T-helper 2 cell treated with Interferon-gamma antibody and Interleukin-4, amounts not matched to agents 5 μg/mL and 100 μg/mL, for 36 hours (primary cell): Measurements from ENCODE around the gene EIF4EBP3.

Experiments used
- DNase-seq: peaks from one replicate; pipeline ENCODE4 v3.0.0; 2021; ENCODE audit warnings: low spot score
- H3K27ac Mint-ChIP-seq: one replicate; pipeline ENCODE4 v1.8.0; 2021; ENCODE audit warnings: mild to moderate bottlenecking, mixed read lengths
- H3K27me3 Mint-ChIP-seq: one replicate; pipeline ENCODE4 v1.8.0; 2021; ENCODE audit warnings: low read depth, mixed read lengths
- H3K36me3 Mint-ChIP-seq: one replicate; pipeline ENCODE4 v1.8.0; 2021; ENCODE audit warnings: low read depth, mixed read lengths
- H3K4me1 Mint-ChIP-seq: one replicate; pipeline ENCODE4 v1.8.0; 2021; ENCODE audit warnings: low read depth, mixed read lengths
- H3K4me3 Mint-ChIP-seq: one replicate; pipeline ENCODE4 v1.8.0; 2022; ENCODE audit warnings: mild to moderate bottlenecking, moderate library complexity, mixed read lengths
- H3K9me3 Mint-ChIP-seq: one replicate; pipeline ENCODE4 v1.8.0; 2021; ENCODE audit warnings: mixed read lengths

The EIF4EBP3 gene

DNA sequence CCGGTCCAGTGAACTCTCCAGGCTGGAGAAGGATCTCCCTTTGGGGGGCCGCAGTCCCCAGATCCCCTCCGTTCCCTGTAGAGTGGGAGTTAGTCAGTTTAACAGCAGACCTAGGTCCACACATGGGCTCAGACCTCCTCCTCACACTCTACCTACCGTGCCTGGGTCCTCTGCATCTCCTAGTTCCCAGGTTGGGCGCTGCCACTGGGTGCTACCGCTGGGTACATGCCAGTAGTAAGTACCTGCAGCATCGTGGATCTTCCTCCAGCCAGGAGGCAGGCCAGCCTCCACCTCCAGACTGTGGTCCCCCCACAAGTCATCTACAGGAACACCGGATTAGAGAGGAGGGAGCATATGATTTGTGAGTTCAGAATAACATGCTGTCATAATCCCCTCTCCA is 16.1 kb downstream of the EIF4EBP3 start:
- no peak for DNase-seq
- Mint-ChIP-seq H3K27ac (peak overlapping the region; percentile 93), H3K27me3 (no peaks in the 10 kb centered on the region), H3K4me1 (peaks cover 23% of the 10 kb centered on the region), H3K4me3 (peak overlapping the region; percentile 92), H3K36me3 (peaks cover 33% of the 10 kb centered on the region), H3K9me3 (no peaks in the 10 kb centered on the region)

DNA sequence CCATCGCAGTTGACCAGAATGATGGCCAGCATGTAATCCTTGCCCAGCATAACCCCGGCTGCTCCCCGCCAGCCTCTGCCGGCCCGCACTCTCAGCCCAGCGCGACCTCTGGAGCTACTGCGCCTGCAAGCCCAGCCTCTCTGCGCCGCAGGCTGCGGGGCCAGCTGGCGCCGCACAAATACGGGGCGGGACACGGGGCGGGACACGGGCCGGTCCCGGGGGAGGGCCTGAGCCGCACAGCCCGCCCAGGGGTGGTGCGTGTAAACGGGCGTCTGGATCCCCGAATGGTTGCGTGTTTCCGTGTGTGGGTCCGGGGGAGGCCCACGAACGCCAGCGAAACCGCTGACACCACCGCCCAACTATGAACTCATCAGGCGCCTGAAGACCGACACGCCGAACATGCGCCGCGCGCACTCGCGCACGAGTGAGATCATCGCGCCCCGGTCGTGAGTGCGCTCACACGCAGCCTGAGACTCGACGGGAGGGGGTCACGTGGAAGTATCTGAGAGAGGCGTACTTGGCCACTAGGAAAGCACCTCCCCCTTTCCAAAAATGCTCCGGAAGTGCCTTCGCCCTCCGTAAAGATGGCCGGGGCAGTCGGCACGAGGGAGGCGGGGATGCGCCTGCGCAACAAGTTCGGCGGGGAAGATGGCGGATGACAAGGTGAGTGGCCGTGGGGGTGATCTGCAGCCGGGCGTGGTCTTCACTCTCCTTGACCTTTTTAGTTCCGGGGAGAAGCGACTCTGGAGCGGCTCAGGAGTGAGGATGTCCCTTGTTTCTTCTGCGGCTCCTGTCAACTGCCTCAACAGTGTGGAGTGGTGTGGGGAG is 16.9 kb downstream of the EIF4EBP3 start, which contains the start of the genes APBB3 and SLC35A4:
Gene APBB3, minus strand, starts transcription at position 403 of the 828 bp plus-strand sequence. Its CDS starts 353 bp downstream, at position 50.
Gene SLC35A4, plus strand, starts transcription at position 633 of the 828 bp plus-strand sequence. CDS start 2,342 bp downstream, outside the sequence.
- Mint-ChIP-seq H3K27ac (peak within 1 kb of the TSS; percentile 93), H3K9me3 (no peaks in the 10 kb centered on the region), H3K4me3 (peak within 1 kb of the TSS; percentile 92), H3K27me3 (no peaks in the 10 kb centered on the region), H3K4me1 (peaks cover 31% of the 10 kb centered on the region), H3K36me3 (peaks cover 37% of the 10 kb centered on the region)
- peak; percentile 97 for DNase-seq

GRCh38 chr5:140565024-140565779 is 17.7 kb downstream of the EIF4EBP3 start:
- Mint-ChIP-seq H3K9me3 (no peaks in the 10 kb centered on the region), H3K4me1 (peaks cover 38% of the 10 kb centered on the region), H3K36me3 (peaks cover 34% of the 10 kb centered on the region), H3K4me3 (peak overlapping the region; percentile 92), H3K27ac (peak overlapping the region; percentile 92), H3K27me3 (no peaks in the 10 kb centered on the region)
- DNase-seq: no peak

- no peak for DNase-seq
- Mint-ChIP-seq H3K4me3 (peak overlapping the region; percentile 92), H3K4me1 (peaks cover 40% of the 10 kb centered on the region), H3K27ac (peak overlapping the region; percentile 92), H3K36me3 (peaks cover 37% of the 10 kb centered on the region), H3K9me3 (no peaks in the 10 kb centered on the region), H3K27me3 (no peaks in the 10 kb centered on the region)
These were observed 18.3 kb downstream of the EIF4EBP3 start for GRCh38 chr5:140565780-140566095.

DNA sequence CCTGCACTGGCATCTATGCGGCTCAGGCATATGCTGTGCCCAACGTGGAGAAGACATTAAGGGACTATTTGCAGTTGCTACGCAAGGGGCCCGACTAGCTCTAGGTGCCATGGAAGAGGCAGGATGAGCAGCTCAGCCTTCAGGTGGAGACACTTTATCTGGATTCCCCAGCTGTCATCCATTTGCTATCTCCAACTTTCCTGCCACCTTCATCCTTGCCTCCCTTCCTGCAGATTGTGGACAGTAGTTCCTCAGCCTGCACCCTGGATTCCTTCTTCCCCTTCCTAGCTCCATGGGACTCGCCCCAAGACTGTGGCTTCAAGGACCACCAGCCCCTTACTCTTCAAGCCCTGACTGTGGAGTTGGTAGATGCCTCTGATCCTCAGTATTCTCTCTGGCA is 19.2 kb downstream of the EIF4EBP3 start:
- H3K4me1 Mint-ChIP-seq: peaks cover 41% of the 10 kb centered on the region
- H3K27me3 Mint-ChIP-seq: no peaks in the 10 kb centered on the region
- H3K27ac Mint-ChIP-seq: no peak overlapping the region

DNA sequence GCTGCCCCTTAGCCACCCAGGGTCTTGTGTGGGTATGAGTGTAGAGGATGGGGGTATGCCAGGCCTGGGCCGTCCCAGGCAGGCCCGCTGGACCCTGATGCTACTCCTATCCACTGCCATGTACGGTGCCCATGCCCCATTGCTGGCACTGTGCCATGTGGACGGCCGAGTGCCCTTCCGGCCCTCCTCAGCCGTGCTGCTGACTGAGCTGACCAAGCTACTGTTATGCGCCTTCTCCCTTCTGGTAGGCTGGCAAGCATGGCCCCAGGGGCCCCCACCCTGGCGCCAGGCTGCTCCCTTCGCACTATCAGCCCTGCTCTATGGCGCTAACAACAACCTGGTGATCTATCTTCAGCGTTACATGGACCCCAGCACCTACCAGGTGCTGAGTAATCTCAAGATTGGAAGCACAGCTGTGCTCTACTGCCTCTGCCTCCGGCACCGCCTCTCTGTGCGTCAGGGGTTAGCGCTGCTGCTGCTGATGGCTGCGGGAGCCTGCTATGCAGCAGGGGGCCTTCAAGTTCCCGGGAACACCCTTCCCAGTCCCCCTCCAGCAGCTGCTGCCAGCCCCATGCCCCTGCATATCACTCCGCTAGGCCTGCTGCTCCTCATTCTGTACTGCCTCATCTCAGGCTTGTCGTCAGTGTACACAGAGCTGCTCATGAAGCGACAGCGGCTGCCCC is 19.8 kb downstream of the EIF4EBP3 start:
- peaks cover 41% of the 10 kb centered on the region for H3K4me1 Mint-ChIP-seq
- peaks cover 36% of the 10 kb centered on the region for H3K36me3 Mint-ChIP-seq
- no peaks in the 10 kb centered on the region for H3K27me3 Mint-ChIP-seq
- peak overlapping the region; percentile 17 for H3K4me3 Mint-ChIP-seq
- no peaks in the 10 kb centered on the region for H3K9me3 Mint-ChIP-seq
- H3K27ac Mint-ChIP-seq: no peak overlapping the region
- DNase-seq: no peak

More for the DNA sequence above, 19.2 kb downstream of the EIF4EBP3 start:
- Mint-ChIP-seq H3K4me3 (peak overlapping the region; percentile 17), H3K36me3 (peaks cover 36% of the 10 kb centered on the region), H3K9me3 (no peaks in the 10 kb centered on the region)
- no peak for DNase-seq

DNA sequence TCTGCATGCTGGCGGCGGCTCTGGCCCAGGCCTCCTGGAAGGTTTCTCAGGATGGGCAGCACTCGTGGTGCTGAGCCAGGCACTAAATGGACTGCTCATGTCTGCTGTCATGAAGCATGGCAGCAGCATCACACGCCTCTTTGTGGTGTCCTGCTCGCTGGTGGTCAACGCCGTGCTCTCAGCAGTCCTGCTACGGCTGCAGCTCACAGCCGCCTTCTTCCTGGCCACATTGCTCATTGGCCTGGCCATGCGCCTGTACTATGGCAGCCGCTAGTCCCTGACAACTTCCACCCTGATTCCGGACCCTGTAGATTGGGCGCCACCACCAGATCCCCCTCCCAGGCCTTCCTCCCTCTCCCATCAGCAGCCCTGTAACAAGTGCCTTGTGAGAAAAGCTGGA is 20.4 kb downstream of the EIF4EBP3 start:
- Mint-ChIP-seq H3K4me1 (peaks cover 38% of the 10 kb centered on the region), H3K4me3 (peak overlapping the region; percentile 14), H3K9me3 (no peaks in the 10 kb centered on the region), H3K27ac (no peak overlapping the region), H3K27me3 (no peaks in the 10 kb centered on the region), H3K36me3 (peaks cover 36% of the 10 kb centered on the region)
- DNase-seq: no peak

- H3K36me3 Mint-ChIP-seq: peaks cover 36% of the 10 kb centered on the region
- H3K27ac Mint-ChIP-seq: peak overlapping the region; percentile 89
- no peak for DNase-seq
- H3K9me3 Mint-ChIP-seq: no peaks in the 10 kb centered on the region
- peak overlapping the region; percentile 77 for H3K4me3 Mint-ChIP-seq
- H3K27me3 Mint-ChIP-seq: no peaks in the 10 kb centered on the region
- peaks cover 35% of the 10 kb centered on the region for H3K4me1 Mint-ChIP-seq
These were observed 21.1 kb downstream of the EIF4EBP3 start for GRCh38 chr5:140568443-140569063.

GRCh38 chr5:140569197-140569596 is 21.7 kb downstream of the EIF4EBP3 start:
- Mint-ChIP-seq H3K9me3 (no peaks in the 10 kb centered on the region), H3K27ac (peak overlapping the region; percentile 89), H3K36me3 (peaks cover 36% of the 10 kb centered on the region), H3K27me3 (no peaks in the 10 kb centered on the region), H3K4me1 (peaks cover 35% of the 10 kb centered on the region), H3K4me3 (peak overlapping the region; percentile 77)
- no peak for DNase-seq

GRCh38 chr5:140570058-140570457 is 22.6 kb downstream of the EIF4EBP3 start:
- H3K27ac Mint-ChIP-seq: peak overlapping the region; percentile 89
- H3K9me3 Mint-ChIP-seq: no peaks in the 10 kb centered on the region
- no peak for DNase-seq
- no peaks in the 10 kb centered on the region for H3K27me3 Mint-ChIP-seq
- peaks cover 36% of the 10 kb centered on the region for H3K4me1 Mint-ChIP-seq
- H3K4me3 Mint-ChIP-seq: no peak overlapping the region
- H3K36me3 Mint-ChIP-seq: peaks cover 32% of the 10 kb centered on the region

- Mint-ChIP-seq H3K27ac (peak overlapping the region; percentile 82), H3K36me3 (peaks cover 29% of the 10 kb centered on the region), H3K4me1 (peaks cover 35% of the 10 kb centered on the region), H3K9me3 (no peaks in the 10 kb centered on the region), H3K4me3 (no peak overlapping the region), H3K27me3 (no peaks in the 10 kb centered on the region)
- DNase-seq: no peak
These were observed 23.0 kb downstream of the EIF4EBP3 start for GRCh38 chr5:140570488-140570887.

GRCh38 chr5:140571105-140571504 is 23.6 kb downstream of the EIF4EBP3 start:
- Mint-ChIP-seq H3K4me3 (no peak overlapping the region), H3K4me1 (peaks cover 29% of the 10 kb centered on the region), H3K27me3 (no peaks in the 10 kb centered on the region), H3K36me3 (peaks cover 26% of the 10 kb centered on the region), H3K27ac (peak overlapping the region; percentile 63), H3K9me3 (no peaks in the 10 kb centered on the region)
- no peak for DNase-seq

GRCh38 chr5:140573683-140574082 is 26.2 kb downstream of the EIF4EBP3 start:
- Mint-ChIP-seq H3K27me3 (no peaks in the 10 kb centered on the region), H3K27ac (no peak overlapping the region), H3K4me3 (no peak overlapping the region), H3K9me3 (no peaks in the 10 kb centered on the region), H3K36me3 (peaks cover 11% of the 10 kb centered on the region), H3K4me1 (peaks cover 21% of the 10 kb centered on the region)
- DNase-seq: no peak
